Heart left ventricle (tissue), 16 donors: ENCODE data around the gene CPT1A. TPM values are rescaled to one million over a fixed set of nuclear protein-coding genes. Genes with fewer than 3 reads are reported as not detected.

Experiments used
- ATAC-seq, 4 donors: fragments of 200-7000 bp; cut with Tn5 transposase; one replicate each; pipeline ENCODE4 v1.9.1; 2020 to 2022; ENCODE audit warnings: moderate library complexity in 4 of 4, mild to moderate bottlenecking in 3 of 4, moderate number of reproducible peaks in 1 of 4
- DNase-seq, 5 donors: peaks; one replicate each; pipeline ENCODE4 v3.0.0-alpha.2; 2020
- H3K27ac ChIP-seq, 12 donors: fragments of 200-600 bp; sonication (generic) in 4 of 12; one replicate each; pipeline versions ENCODE4 v1.5.0 to v1.8.0; 2016 to 2022; ENCODE audit warnings: mild to moderate bottlenecking in 2 of 12
- H3K27me3 ChIP-seq, 9 donors: fragments of 200-600 bp; sonication (generic) in 2 of 9; one replicate each; pipeline versions ENCODE4 v1.5.1 to v1.8.0; 2016 to 2022; ENCODE audit warnings: mild to moderate bottlenecking in 3 of 9
- H3K36me3 ChIP-seq, 9 donors: fragments of 200-600 bp; sonication (generic) in 2 of 9; one replicate each; pipeline versions ENCODE4 v1.5.0 to v1.8.0; 2018 to 2022; ENCODE audit warnings: mild to moderate bottlenecking in 2 of 9
- H3K4me1 ChIP-seq, 12 donors: fragments of 200-600 bp; sonication (generic) in 4 of 12; one replicate each; pipeline versions ENCODE4 v1.5.0 to v1.8.0; 2016 to 2022; ENCODE audit warnings: mild to moderate bottlenecking in 3 of 12
- H3K4me3 ChIP-seq, 12 donors: fragments of 200-600 bp; sonication (generic) in 4 of 12; one replicate each; pipeline versions ENCODE4 v1.5.0 to v1.8.0; 2017 to 2022; ENCODE audit warnings: mild to moderate bottlenecking in 9 of 12, moderate library complexity in 4 of 12
- H3K9me3 ChIP-seq, 12 donors: fragments of 200-600 bp; sonication (generic) in 4 of 12; one replicate each; pipeline versions ENCODE4 v1.5.0 to v1.8.0; 2016 to 2022; ENCODE audit warnings: mild to moderate bottlenecking in 1 of 12
- POLR2A ChIP-seq, 2 donors: fragments of 450-650 bp; IDR thresholded peaks; one replicate each; pipeline ENCODE4 v1.6.1; 2017; ENCODE audit warnings: antibody characterized with exemption in 2 of 2, mild to moderate bottlenecking in 2 of 2, moderate library complexity in 2 of 2
- WGBS, 4 donors: extraction: QIAGEN DNeasy Blood & Tissue Kit in 2 of 4; methylation state at CpG; one replicate each; pipeline versions ENCODE4 v1.1.5 to v1.1.7; 2013 to 2018; 5-methylcytosine and 5-hydroxymethylcytosine counted together
- intact Hi-C, 10 donors: fragments of 100-400 bp; cut with DNase I; formaldehyde crosslinking; loops; one replicate each; pipeline versions ENCODE4 v1.11.1 to v1.14.2; 2022
- polyA plus RNA-seq, 2 donors: library from polyadenylated mRNA; stranded (reverse); fragments of 200-250 nt; gene quantifications; one replicate each; pipeline ENCODE4 v1.2.3, GENCODE V29; 2013
- total RNA-seq, 9 donors: library from RNA; depleted of rRNA in 2 of 9; stranded (reverse); fragments of >200 nt in 2 of 9; fragmentation: NEBNext Ultra II Directional in 3 of 9; extraction: Animal tissue kit (Norgen Biotek cat#: 25700) in 3 of 9; gene quantifications; one replicate each; pipeline versions ENCODE4 v1.1.0 to v1.2.4, GENCODE V29; 2016 to 2023
- TF ChIP-seq, protein P1 (sequence below), 12 donors: fragments of 200-600 bp; sonication (generic) in 4 of 12; IDR thresholded peaks; one replicate each; pipeline versions ENCODE4 v1.5.0 to v1.8.0; 2018 to 2022; ENCODE audit warnings: antibody characterized with exemption in 12 of 12, mild to moderate bottlenecking in 5 of 12
- donor health status: ischemic (EF 13 %, LVEDD 7.1; RV severe dilation, severe dysfunction).
- donor health status: healthy with polysubstance abuse.
- donor health status: DM: no; HTN: yes; CAD: no.
- donor health status: DM: no; HTN: no; CAD: no.
- donor health status: ischemic (EF 25% LVEDD 6.9; RV normal size, moderate dysfunction).
- donor health status: ischemic (EF 25% LVEDD 5.7; RV mildly dilated, moderate dysfunction).
- donor health status: healthy.
- donor health status: DM: yes; HTN: yes; CAD: no.
- donor health status: ischemic (EF 35%, LVEDD 5.7; RV mildly dilated, moderate dysfunction).
- donor health status: nonischemic (EF 11% LVEDD 7.7; RV severe dilation, severe dysfunction).
- donor health status: DM: yes; HTN: yes; CAD: no.
- donor health status: PGD.
- donor health status: ischemic (EF 29% LVEDD 5.4; RV normal size, mild dysfunction).
- donor health status: nonischemic (EF 23%, LVEDD 6.1; RV moderate dilation, normal function).

Gene CPT1A
- total and polyA plus RNA-seq, 11 donors = 20.9 to 116 (median 51.6) TPM

DNA sequence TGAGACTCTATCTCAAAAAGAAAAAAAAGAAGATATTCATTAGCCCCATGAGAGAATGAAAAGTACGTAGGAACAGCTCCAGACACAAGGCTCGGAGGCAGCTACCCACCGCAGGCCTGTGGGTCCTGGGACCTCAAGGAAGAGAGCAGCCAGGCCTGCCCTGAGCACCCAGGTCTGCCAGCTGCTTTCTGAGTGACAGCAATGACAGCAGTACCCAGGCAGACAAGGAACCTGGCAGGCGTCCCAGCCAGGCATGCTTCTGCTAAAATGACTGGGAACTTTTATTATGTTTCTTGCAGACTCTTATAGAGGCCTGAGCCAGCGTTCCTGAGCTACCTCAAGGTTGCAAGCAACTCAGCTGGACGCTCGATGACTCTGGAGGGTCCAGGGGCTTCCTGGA lies 31.6 kb downstream of the CPT1A start:
- Histone ChIP-seq H3K4me1 (peaks cover 0 to 26% (median 16%) of the 10 kb centered on the region in 12 donors), H3K27ac (peak overlapping the region in 11 of 12 donors; percentile 44 to 81 (median 59)), H3K36me3 (peaks cover 0 to 88% (median 61%) of the 10 kb centered on the region in 9 donors), H3K9me3 (no peaks in the 10 kb centered on the region), H3K27me3 (no peaks in the 10 kb centered on the region), H3K4me3 (no peak overlapping the region)
- TF ChIP-seq, protein P1, sequence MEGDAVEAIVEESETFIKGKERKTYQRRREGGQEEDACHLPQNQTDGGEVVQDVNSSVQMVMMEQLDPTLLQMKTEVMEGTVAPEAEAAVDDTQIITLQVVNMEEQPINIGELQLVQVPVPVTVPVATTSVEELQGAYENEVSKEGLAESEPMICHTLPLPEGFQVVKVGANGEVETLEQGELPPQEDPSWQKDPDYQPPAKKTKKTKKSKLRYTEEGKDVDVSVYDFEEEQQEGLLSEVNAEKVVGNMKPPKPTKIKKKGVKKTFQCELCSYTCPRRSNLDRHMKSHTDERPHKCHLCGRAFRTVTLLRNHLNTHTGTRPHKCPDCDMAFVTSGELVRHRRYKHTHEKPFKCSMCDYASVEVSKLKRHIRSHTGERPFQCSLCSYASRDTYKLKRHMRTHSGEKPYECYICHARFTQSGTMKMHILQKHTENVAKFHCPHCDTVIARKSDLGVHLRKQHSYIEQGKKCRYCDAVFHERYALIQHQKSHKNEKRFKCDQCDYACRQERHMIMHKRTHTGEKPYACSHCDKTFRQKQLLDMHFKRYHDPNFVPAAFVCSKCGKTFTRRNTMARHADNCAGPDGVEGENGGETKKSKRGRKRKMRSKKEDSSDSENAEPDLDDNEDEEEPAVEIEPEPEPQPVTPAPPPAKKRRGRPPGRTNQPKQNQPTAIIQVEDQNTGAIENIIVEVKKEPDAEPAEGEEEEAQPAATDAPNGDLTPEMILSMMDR (IDR thresholded peaks at IDR 0.05) = no peak
- TF ChIP-seq POLR2A (IDR thresholded peaks at IDR 0.05) = no peak
- 44 to 49% (median 46%) methylated on average over 6 to 7 of the region's 7 CpGs for WGBS, 4 donors
- DNase-seq (peak; percentile 78 to 92 (median 82)), ATAC-seq (peak; percentile 83 to 92 (median 88))
- intact Hi-C loops = loop anchor here in 1 of 10 donors (10.0 kb wide), 1 partner anchor 55 kb away; the partner anchor contains the start of gene TESMIN

DNA sequence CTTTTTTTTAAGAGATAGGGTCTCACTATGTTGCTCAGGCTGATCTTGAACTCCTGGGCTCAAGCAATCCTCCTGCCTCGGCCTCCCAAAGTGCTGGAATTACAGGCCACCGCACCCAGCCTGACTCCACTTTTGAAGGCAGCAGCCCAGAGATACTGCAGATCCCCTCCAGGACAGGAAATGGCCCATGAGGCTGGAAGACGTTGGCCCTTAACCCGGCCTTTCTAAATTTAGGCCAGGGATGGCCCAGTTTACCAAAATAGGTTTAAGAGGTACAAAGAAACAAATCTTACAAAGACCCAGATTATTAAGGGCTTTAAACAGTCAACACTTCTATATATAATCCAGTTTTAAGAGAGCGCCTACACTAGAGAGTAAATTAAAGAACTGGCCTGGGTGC lies 32.2 kb downstream of the CPT1A start:
- peaks cover 0 to 26% (median 16%) of the 10 kb centered on the region in 12 donors for H3K4me1 ChIP-seq
- intact Hi-C loops = loop anchor here in 1 of 10 donors (5.0 kb wide), 1 partner anchor 33 kb away; the partner anchor contains the start of gene CPT1A
- no peaks in the 10 kb centered on the region for H3K9me3 ChIP-seq
- peak overlapping the region in 11 of 12 donors; percentile 44 to 81 (median 59) for H3K27ac ChIP-seq
- TF ChIP-seq, protein P1 (IDR thresholded peaks at IDR 0.05) = no peak
- no peak for TF ChIP-seq POLR2A (IDR thresholded peaks at IDR 0.05)
- 30 to 46% (median 35%) methylated on average over 5 of the region's 5 CpGs for WGBS, 4 donors
- peak; percentile 39 to 56 (median 46) for ATAC-seq
- H3K36me3 ChIP-seq = peaks cover 0 to 88% (median 61%) of the 10 kb centered on the region in 9 donors
- H3K4me3 ChIP-seq = no peak overlapping the region
- DNase-seq = peak in 1 of 5 donors; percentile 55
- no peaks in the 10 kb centered on the region for H3K27me3 ChIP-seq

DNA sequence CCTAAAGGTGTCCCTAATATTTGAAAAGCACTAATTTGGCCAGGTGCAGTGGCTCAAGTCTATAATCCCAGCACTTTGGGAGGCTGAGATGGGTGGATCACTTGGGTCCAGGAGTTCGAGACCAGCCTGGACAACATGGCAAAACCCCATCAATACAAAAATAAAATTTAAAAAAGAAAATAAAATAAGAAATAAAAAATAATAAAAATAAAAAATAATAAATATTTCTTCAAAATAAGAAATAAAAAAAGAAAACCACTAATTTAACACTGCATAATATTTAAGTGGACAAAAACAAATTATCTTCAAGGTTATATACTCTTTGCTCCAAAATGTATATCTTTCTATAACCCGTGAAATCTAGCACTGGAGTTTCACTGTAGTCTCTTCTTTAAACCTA lies 32.9 kb downstream of the CPT1A start:
- WGBS, 4 donors = 95 to 98% (median 97%) methylated on average over 2 of the region's 2 CpGs
- H3K36me3 ChIP-seq = peaks cover 0 to 89% (median 61%) of the 10 kb centered on the region in 9 donors
- DNase-seq (no peak), ATAC-seq (no peak)
- H3K4me3 ChIP-seq = no peak overlapping the region
- peak overlapping the region in 3 of 12 donors; percentile 64 to 81 (median 74) for H3K27ac ChIP-seq
- no peaks in the 10 kb centered on the region for H3K27me3 ChIP-seq
- intact Hi-C loops = loop anchor here in 1 of 10 donors (5.0 kb wide), 1 partner anchor 34 kb away; the partner anchor contains the start of gene CPT1A
- peaks cover 0 to 26% (median 16%) of the 10 kb centered on the region in 12 donors for H3K4me1 ChIP-seq
- no peaks in the 10 kb centered on the region for H3K9me3 ChIP-seq
- no peak for TF ChIP-seq POLR2A (IDR thresholded peaks at IDR 0.05)
- TF ChIP-seq, protein P1 (IDR thresholded peaks at IDR 0.05) = no peak

- peaks cover 0 to 89% (median 61%) of the 10 kb centered on the region in 9 donors for H3K36me3 ChIP-seq
Measured at GRCh38 chr11:68806931-68807844, 34.5 kb downstream of the CPT1A start.

More at GRCh38 chr11:68806931-68807844, 34.5 kb downstream of the CPT1A start:
- H3K9me3 ChIP-seq = no peaks in the 10 kb centered on the region
- H3K27me3 ChIP-seq = no peaks in the 10 kb centered on the region
- DNase-seq (no peak), ATAC-seq (peak in 1 of 4 donors; percentile 30)
- H3K4me3 ChIP-seq = no peak overlapping the region
- 86 to 92% (median 89%) methylated on average over 12 to 23 of the region's 23 CpGs for WGBS, 4 donors
- H3K27ac ChIP-seq = no peak overlapping the region
- peaks cover 0 to 20% (median 13%) of the 10 kb centered on the region in 12 donors for H3K4me1 ChIP-seq
- intact Hi-C loops = loop anchor here in 1 of 10 donors (5.0 kb wide), 1 partner anchor 35 kb away; the partner anchor contains the start of gene CPT1A
- no peak for TF ChIP-seq POLR2A (IDR thresholded peaks at IDR 0.05)
- TF ChIP-seq, protein P1 (IDR thresholded peaks at IDR 0.05) = no peak
